GM12891 (cell line): Measurements from ENCODE around the gene CCDC88C.

Experiments used
- POLR2A ChIP-seq: IDR thresholded peaks from 2 replicates; pipeline ENCODE4 v1.6.1; 2011; ENCODE audit warnings: low read depth, low read length, control low read depth
- POLR2AphosphoS5 ChIP-seq: IDR thresholded peaks from 2 replicates; pipeline ENCODE4 v1.6.1; 2011; ENCODE audit warnings: low read depth, low read length, control low read depth
- POU2F2 ChIP-seq: IDR thresholded peaks from 2 replicates; pipeline ENCODE4 v1.6.1; 2011; ENCODE audit warnings: low read depth, mild to moderate bottlenecking, control low read depth, low read length, moderate library complexity
- TAF1 ChIP-seq: IDR thresholded peaks from 2 replicates; pipeline ENCODE4 v1.6.1; 2011; ENCODE audit warnings: low read depth, low read length, control low read depth

DNA sequence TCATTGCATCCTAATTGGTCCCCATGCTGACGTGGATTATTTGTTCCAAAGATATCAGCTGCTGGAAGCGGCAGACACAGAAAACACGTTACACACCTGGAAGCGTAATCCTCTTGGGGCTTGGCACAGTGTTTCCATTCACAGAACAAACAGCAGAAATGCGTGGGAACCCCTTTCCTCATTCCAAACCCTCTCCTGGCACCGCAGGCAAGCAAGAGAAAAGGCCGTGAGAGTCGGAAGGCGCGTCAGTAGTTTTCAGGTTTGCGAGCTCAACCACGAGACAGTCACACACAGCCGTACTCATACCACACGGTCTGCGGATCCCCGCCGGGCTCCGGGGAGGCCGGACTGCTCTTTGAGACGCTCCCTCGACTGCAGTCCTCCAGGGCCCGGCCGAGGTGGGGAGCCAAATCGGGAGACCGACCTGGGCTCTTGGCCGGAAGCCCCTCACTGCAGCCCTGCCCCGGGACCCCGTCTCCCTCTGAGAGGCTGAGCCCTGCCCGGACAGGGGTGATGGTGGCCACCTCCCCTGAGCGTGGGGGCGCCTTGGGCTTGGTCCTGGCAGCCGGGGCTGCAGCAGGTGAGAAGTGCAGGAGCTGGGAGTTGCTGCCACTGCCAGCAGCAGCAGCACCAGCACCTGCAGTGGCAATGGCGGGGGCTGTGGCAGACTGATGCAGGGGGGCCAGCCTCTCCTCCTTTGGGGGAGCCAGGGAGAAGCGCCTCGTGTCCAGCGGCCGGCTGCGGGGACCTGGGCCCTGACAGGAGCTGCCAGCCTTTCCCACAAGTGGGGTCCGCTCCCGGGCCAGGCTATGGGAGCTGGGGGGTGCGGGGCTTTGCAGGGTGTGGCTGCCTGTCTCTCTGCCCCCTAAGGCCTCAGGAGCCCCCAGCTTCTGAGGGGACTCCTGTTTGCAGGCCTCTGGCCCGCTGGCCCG, 145.0 kb downstream of the CCDC88C start:
- TF ChIP-seq POLR2A (no peak), POU2F2 (no peak), TAF1 (no peak), POLR2AphosphoS5 (no peak)
